ENCODE results near the gene NFYA. TPM values are rescaled to one million over a fixed set of nuclear protein-coding genes. Genes with fewer than 3 reads are reported as not detected.

The NFYA gene
- total and polyA plus RNA-seq, 2 of the 13 experiments (the other 11 are each of a cell fraction or from before 2014, with no cell fraction given), result 16.0 to 22.9 TPM

DNA sequence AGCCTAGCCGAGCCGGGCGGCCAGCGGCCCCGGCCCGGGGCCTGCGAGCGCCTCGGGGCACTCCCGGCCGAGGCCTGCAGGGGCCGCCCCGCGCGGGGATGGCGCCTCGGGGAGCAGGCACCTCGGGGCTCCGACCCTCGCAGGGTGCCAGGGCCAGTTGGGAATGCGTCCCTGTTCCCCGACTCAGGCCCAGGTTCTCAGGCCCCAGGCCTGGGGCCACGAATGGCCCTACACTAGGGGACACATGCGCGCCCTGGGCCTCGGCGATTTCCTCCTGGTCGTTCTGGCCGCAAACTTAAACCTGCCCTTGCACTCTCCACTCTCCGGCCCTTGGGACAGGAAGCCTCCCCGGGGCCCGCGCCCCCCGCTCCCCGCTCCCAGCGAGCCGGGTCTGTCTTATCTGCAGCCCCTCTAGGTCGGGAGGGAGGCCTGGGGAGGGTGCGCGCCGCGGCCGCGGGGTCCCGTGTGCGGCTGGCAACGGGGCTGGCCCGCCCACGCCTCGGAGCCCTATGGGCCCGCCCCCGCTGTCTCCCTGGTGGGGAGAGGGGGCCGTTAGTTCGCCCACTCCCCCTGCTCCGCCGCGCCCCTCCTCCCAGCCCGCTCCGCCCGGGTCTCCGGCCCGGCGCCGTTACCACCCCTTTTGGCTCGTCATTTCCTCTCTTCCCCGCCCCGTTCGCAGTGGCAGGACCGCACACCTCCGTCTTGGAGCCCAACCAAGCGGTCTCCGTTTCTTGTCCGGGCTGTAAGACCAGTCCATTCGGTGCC lies 611 bp downstream of the NFYA start (continued):
- TF ChIP-seq, protein P1, sequence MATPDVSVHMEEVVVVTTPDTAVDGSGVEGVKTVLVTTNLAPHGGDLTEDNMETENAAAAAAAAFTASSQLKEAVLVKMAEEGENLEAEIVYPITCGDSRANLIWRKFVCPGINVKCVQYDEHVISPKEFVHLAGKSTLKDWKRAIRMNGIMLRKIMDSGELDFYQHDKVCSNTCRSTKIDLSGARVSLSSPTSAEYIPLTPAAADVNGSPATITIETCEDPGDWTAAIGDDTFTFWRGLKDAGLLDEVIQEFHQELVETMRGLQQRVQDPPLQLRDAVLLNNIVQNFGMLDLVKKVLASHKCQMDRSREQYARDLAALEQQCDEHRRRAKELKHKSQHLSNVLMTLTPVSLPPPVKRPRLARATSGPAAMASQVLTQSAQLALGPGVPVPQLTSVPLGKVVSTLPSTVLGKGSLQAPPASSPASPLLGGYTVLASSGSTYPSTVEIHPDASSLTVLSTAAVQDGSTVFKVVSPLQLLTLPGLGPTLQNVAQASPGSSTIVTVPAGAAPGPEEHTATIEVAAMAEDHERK (CRISPR knock-in tag; IDR thresholded peaks at IDR 0.05; ENCODE audit: low read depth), result no peak
- TF ChIP-seq USF2 (IDR thresholded peaks at IDR 0.05; ENCODE audit: low read depth, low read length), result no peak
- no peak for TF ChIP-seq USF2 (CRISPR knock-in tag; IDR thresholded peaks at IDR 0.05; ENCODE audit: borderline replicate concordance)
- TF ChIP-seq FLYWCH1 (CRISPR knock-in tag; IDR thresholded peaks at IDR 0.05), result no peak
- TF ChIP-seq SP4 (CRISPR knock-in tag; IDR thresholded peaks at IDR 0.05), result no peak
- TF ChIP-seq ZFP90 (CRISPR knock-in tag; IDR thresholded peaks at IDR 0.05; ENCODE audit: borderline replicate concordance), result peak; percentile 67
- TF ChIP-seq HMGXB3 (CRISPR knock-in tag; IDR thresholded peaks at IDR 0.05; ENCODE audit: borderline replicate concordance), result no peak
- TF ChIP-seq ZNF619 (CRISPR knock-in tag; IDR thresholded peaks at IDR 0.05), result peak; percentile 53; the same call in 1 of the 2 replicates
- no peak for TF ChIP-seq ZNF407 (CRISPR knock-in tag; IDR thresholded peaks at IDR 0.05; ENCODE audit: not compliant biosample characterization)
- no peak for TF ChIP-seq ZNF207 (IDR thresholded peaks at IDR 0.05; ENCODE audit: borderline replicate concordance)
